Activated CD8-positive, alpha-beta T cell treated with anti-CD3 and anti-CD28 coated beads, Interleukin-2, amount 10 ng/mL, durations not matched to agents 7 days and 5 days (primary cell): ENCODE data around the gene UBE2L6. TPM values are rescaled to one million over a fixed set of nuclear protein-coding genes. Genes with fewer than 3 reads are reported as not detected.
A peak's percentile ranks its signal among the peaks of the same experiment; 100 is the strongest.

Experiments
- ATAC-seq: fragments of 150-1000 bp; cut with Tn5 transposase; one replicate; pipeline ENCODE4 v1.10.0; 2021; ENCODE audit warnings: moderate library complexity
- CTCF ChIA-PET: fragments of 350-600 bp; sonication (Branson Sonifier 250); formaldehyde crosslinking; loops from one replicate; lab custom pipeline; 2021; ENCODE audit warnings: antibody characterized with exemption; lab: Charles Lee
- POLR2A ChIA-PET: fragments of 350-600 bp; sonication (Branson Sonifier 250); formaldehyde crosslinking; loops from one replicate; lab custom pipeline; 2021; ENCODE audit warnings: antibody characterized with exemption; lab: Charles Lee
- DNase-seq: peaks from one replicate; pipeline ENCODE4 v3.0.0-alpha.2; 2020
- H3K27ac Mint-ChIP-seq: one replicate; pipeline ENCODE4 v1.8.0; 2021; ENCODE audit warnings: mild to moderate bottlenecking, mixed read lengths
- H3K27me3 Mint-ChIP-seq: one replicate; pipeline ENCODE4 v1.8.0; 2021; ENCODE audit warnings: low read depth, mixed read lengths
- H3K36me3 Mint-ChIP-seq: one replicate; pipeline ENCODE4 v1.8.0; 2021; ENCODE audit warnings: low read depth, mixed read lengths
- H3K4me1 Mint-ChIP-seq: one replicate; pipeline ENCODE4 v1.8.0; 2021; ENCODE audit warnings: low read depth, mixed read lengths
- H3K4me3 Mint-ChIP-seq: one replicate; pipeline ENCODE4 v1.8.0; 2021; ENCODE audit warnings: mild to moderate bottlenecking, mixed read lengths
- H3K9me3 Mint-ChIP-seq: one replicate; pipeline ENCODE4 v1.8.0; 2022; ENCODE audit warnings: mixed read lengths; ENCODE audit not compliant: insufficient read depth
- total RNA-seq, 2 experiments: library from RNA; stranded (reverse); gene quantifications; one replicate each; pipeline ENCODE4 v1.2.3, GENCODE V29; 2021

UBE2L6 gene
- total RNA-seq, 2 experiments from 2014 or later, result 222 to 232 TPM

DNA sequence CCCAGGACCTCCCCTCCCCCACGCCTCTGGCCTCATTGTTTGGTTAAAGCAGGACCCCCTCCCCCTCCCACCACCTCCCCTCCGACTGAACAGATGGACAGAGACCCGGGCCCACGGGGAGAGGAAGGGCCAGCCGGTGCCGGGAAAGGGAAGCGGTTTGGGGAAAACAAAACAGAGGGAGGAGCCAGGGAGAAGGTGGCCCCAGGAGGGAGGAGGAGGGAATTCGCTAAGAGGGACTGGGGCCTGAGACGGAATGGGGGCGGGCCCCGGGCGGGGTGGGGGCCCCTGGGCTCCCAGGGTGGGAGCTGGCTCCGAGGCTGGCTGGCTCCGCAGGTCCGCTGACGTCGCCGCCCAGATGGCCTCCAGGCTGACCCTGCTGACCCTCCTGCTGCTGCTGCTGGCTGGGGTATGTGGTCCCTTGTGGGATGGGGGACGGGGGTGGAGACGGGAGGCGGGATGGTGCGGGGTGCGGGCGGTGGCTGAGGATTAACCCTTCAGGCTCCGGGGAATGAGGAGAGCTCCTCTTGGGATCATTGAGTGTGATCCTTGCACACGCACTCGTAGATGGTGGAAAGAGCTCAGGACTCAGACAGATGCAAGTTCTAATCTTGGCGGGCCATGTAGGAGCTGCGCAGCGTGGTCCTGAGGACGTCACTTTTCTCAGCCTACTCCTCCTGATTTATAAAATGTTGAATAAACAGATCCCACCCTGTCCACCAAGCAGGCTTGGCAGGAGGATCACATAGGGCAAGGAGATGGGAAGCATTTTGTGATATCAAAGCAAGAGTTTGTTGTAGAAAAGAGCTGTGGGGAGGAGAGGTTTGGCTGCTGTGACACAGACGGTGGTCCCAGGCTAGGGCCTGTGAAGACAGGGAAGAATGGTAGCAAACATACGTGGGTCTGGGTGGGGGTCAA is 30.7 kb upstream of the UBE2L6 start:
- peaks cover 4% of the 10 kb centered on the region for H3K4me1 Mint-ChIP-seq
- H3K9me3 Mint-ChIP-seq, result no peaks in the 10 kb centered on the region
- DNase-seq (no peak), ATAC-seq (no peak)
- H3K36me3 Mint-ChIP-seq, result no peaks in the 10 kb centered on the region
- ChIA-PET POLR2A (no interaction called here), CTCF (interaction anchor here (0.6 kb wide), 1 partner anchor 29 kb away, joined by 3 read pairs; no protein-coding TSS in a partner anchor)
- no peak overlapping the region for H3K27ac Mint-ChIP-seq
- H3K4me3 Mint-ChIP-seq, result no peak overlapping the region
- H3K27me3 Mint-ChIP-seq, result peaks cover 39% of the 10 kb centered on the region

- Mint-ChIP-seq H3K36me3 (no peaks in the 10 kb centered on the region), H3K9me3 (no peaks in the 10 kb centered on the region), H3K4me3 (no peak within 1 kb of the TSS), H3K27me3 (peaks cover 39% of the 10 kb centered on the region), H3K27ac (no peak within 1 kb of the TSS), H3K4me1 (peaks cover 4% of the 10 kb centered on the region)
- CTCF ChIA-PET, result no interaction called here
- DNase-seq (no peak), ATAC-seq (no peak)
- POLR2A ChIA-PET, result no interaction called here
Measured at GRCh38 chr11:57597461-57597915, 30.0 kb upstream of the UBE2L6 start, which contains the start of gene SERPING1. Gene SERPING1 (plus strand): TSS chr11:57597685. CDS start chr11:57598271, 586 bp downstream.

DNA sequence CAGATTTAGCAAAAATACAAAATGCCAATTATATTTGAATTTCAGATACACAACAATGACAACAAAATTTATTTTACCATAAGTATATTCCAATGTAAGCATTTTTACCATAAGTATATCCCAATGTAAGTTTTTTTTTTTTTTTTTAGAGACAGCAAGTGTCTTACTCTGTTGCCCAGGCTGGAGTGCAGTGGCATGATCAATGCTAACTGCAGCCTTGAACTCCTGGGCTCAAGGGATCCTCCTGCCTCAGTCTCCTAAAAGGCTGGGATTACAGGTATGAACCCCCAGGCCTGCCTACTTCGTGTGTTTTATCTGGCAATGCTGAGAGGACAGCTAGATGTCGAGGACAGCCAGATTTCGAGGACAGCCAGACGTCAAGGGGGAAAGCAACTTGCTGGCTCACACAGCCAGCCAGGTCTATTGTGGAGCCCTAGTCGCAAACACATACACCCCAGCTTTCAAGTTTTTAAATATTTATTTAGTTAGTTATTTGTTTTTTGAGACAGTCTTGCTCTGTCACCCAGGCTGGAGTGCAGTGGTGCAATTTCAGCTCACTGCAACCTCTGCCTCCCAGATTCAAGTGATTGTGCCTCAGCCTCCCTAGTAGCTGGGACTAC is 28.9 kb upstream of the UBE2L6 start:
- peaks cover 39% of the 10 kb centered on the region for H3K27me3 Mint-ChIP-seq
- DNase-seq, result no peak
- no peak overlapping the region for H3K27ac Mint-ChIP-seq
- POLR2A ChIA-PET, result no interaction called here
- peaks cover 4% of the 10 kb centered on the region for H3K4me1 Mint-ChIP-seq
- no peaks in the 10 kb centered on the region for H3K36me3 Mint-ChIP-seq
- CTCF ChIA-PET, result interaction anchor here (1.5 to 2.5 kb wide), 2 partner anchors 28 to 44 kb away, joined by 5 to 6 read pairs; partner anchors contain the start of gene UBE2L6
- ATAC-seq, result no peak
- H3K9me3 Mint-ChIP-seq, result no peaks in the 10 kb centered on the region
- no peak overlapping the region for H3K4me3 Mint-ChIP-seq

- Mint-ChIP-seq H3K4me1 (peaks cover 10% of the 10 kb centered on the region), H3K36me3 (no peaks in the 10 kb centered on the region), H3K4me3 (no peak overlapping the region), H3K9me3 (no peaks in the 10 kb centered on the region), H3K27me3 (peaks cover 3% of the 10 kb centered on the region), H3K27ac (no peak overlapping the region)
- CTCF ChIA-PET, result no interaction called here
- no peak for DNase-seq
- ATAC-seq, result no peak
- POLR2A ChIA-PET, result no interaction called here
Measured at GRCh38 chr11:57588046-57588710, 20.7 kb upstream of the UBE2L6 start.

DNA sequence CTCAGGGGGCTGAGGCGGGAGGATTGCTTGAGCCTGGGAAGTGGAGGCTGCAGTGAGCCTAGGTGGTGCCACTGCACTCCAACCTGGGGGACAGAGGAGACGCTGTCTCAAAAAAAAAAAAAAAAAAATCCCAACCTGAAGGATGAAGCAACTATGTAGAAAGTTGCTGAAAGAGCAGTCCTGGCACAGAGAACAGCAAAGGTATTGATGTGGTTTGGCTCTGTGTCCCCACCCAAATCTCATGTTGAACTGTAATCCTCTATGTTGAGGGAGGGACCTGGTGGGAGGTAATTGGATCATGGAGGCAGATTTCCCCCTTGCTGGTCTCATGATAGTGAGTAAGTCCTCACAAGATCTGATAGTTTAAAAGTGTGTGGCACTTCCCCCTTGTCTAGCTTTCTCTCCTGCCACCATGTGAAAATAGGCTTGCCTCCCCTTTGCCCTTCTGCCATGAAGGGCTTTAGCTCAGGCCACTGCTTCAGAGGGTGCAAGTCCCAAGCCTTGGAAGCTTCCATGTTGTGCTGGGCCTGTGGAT is 19.3 kb upstream of the UBE2L6 start:
- Mint-ChIP-seq H3K36me3 (no peaks in the 10 kb centered on the region), H3K9me3 (no peaks in the 10 kb centered on the region), H3K4me1 (peaks cover 10% of the 10 kb centered on the region), H3K4me3 (no peak overlapping the region), H3K27me3 (peaks cover 3% of the 10 kb centered on the region), H3K27ac (no peak overlapping the region)
- ChIA-PET POLR2A (no interaction called here), CTCF (no interaction called here)
- no peak for ATAC-seq
- no peak for DNase-seq

DNA sequence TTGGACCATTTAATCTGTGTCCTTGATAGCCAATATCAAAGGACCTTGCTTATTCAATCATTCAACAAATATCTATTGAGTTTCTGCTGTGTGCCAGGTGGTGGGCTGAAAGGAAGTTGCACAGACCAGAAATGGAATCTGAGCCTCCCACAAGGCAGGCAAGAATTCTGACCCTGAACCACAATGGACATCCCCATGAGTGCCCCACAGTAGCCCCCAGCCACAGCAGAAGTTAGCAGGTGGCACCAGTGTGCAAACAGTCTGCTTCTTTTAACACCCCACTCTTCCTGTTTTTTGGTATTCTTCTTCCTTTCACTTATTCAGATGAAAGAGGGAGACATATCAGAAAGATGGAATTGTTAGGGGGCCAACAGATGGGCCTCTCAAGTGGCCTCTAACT is 17.8 kb upstream of the UBE2L6 start:
- Mint-ChIP-seq H3K27ac (no peak overlapping the region), H3K9me3 (no peaks in the 10 kb centered on the region), H3K4me1 (peaks cover 10% of the 10 kb centered on the region), H3K27me3 (no peaks in the 10 kb centered on the region), H3K36me3 (no peaks in the 10 kb centered on the region), H3K4me3 (no peak overlapping the region)
- POLR2A ChIA-PET, result interaction anchor here (0.6 kb wide), 1 partner anchor 258 kb away, joined by 3 read pairs; no protein-coding TSS in a partner anchor
- CTCF ChIA-PET, result no interaction called here
- ATAC-seq (no peak), DNase-seq (no peak)

DNA sequence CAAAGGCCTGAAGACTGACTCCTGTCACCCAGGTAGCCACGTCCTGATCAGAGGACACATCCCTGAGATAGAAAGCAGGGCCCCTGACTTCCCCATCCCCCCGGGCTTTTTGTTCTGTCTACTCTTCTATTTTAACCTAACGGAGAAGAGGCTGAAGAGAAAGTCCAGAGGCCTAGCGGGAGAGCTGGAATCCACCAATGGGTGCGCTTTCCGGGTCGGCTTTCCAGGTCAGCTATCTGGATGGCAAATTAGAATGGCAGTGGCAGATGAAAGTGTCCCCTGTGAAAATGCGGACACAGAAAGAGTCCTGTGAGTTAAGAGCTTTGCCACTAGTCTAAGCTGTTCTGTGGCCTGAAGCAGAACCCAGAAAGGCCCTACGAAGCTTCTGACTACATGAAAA is 16.9 kb upstream of the UBE2L6 start:
- ATAC-seq, result no peak
- Mint-ChIP-seq H3K27me3 (no peaks in the 10 kb centered on the region), H3K36me3 (no peaks in the 10 kb centered on the region), H3K9me3 (no peaks in the 10 kb centered on the region), H3K4me3 (no peak overlapping the region), H3K27ac (no peak overlapping the region), H3K4me1 (peaks cover 10% of the 10 kb centered on the region)
- DNase-seq, result no peak
- ChIA-PET POLR2A (no interaction called here), CTCF (interaction anchor here (0.7 kb wide), 1 partner anchor 60 kb away, joined by 3 read pairs; no protein-coding TSS in a partner anchor)

- Mint-ChIP-seq H3K36me3 (no peaks in the 10 kb centered on the region), H3K27me3 (peaks cover 11% of the 10 kb centered on the region), H3K9me3 (no peaks in the 10 kb centered on the region), H3K4me3 (no peak overlapping the region), H3K27ac (no peak overlapping the region), H3K4me1 (peaks cover 18% of the 10 kb centered on the region)
- ChIA-PET POLR2A (no interaction called here), CTCF (interaction anchor here (0.7 to 9.3 kb wide), 3 partner anchors 31 to 227 kb away, joined by 3 to 421 read pairs (median 4); no protein-coding TSS in a partner anchor)
- DNase-seq (no peak), ATAC-seq (no peak)
Measured at GRCh38 chr11:57574061-57574460, 6.6 kb upstream of the UBE2L6 start.

DNA sequence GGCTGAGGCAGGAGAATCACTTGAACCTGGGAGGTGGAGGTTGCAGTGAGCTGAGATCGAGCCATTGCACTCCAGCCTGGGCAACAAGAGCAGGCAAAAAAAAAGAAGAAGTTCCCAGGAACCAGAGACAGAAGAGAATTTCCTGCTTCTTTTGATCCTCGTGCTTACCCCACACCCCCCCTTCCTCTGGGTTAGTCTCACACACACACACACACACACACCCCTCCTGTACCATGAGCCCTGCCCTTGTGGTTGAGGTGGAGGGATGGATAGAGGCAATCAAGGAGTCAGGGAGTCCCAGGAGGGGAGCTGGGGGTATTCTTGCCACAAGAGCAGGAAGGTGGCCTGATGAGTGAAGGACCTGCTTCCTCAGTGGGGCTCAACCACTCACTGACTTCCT is 4.1 kb upstream of the UBE2L6 start:
- no peak for DNase-seq

DNA sequence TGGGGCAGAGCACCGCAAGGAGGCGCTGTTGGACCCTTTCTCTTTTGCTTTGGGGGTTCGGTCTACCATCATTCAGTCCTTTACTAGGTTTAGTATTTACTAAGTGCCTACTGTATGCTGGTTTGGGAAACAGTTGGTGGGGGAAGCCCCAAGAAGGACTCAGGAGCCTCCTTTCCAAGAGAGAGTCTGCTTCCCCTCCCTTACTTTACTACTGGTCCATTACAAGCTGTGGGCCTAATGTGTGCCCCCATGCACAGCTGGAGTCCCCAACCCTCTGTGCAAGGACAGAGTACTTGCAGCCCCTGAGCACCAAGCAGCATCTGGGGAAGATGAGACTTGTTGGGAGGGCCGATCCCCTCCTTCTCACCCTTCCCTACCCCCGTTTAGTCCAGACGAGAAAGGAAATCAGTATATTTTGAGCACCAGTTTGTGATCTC is 876 bp upstream of the UBE2L6 start:
- Mint-ChIP-seq H3K36me3 (peaks cover 33% of the 10 kb centered on the region), H3K4me3 (peak overlapping the region; percentile 97), H3K9me3 (no peaks in the 10 kb centered on the region), H3K4me1 (peaks cover 43% of the 10 kb centered on the region), H3K27ac (peak overlapping the region; percentile 93), H3K27me3 (no peaks in the 10 kb centered on the region)
- CTCF ChIA-PET, result interaction anchor here (0.6 to 9.3 kb wide), 28 partner anchors 9 to 232 kb away, joined by 3 to 421 read pairs (median 4); partner anchors contain the start of genes MED19, SELENOH, SLC43A1 and TIMM10
- POLR2A ChIA-PET, result interaction anchor here (1.2 to 2.6 kb wide), 9 partner anchors 35 to 173 kb away, joined by 3 to 34 read pairs (median 5); partner anchors contain the start of genes SELENOH and TIMM10
- peak; percentile 92 for DNase-seq
- peak; percentile 21 for ATAC-seq

More for the DNA sequence above, 4.1 kb upstream of the UBE2L6 start:
- POLR2A ChIA-PET, result interaction anchor here (1.0 kb wide), 1 partner anchor 70 kb away, joined by 4 read pairs; no protein-coding TSS in a partner anchor
- Mint-ChIP-seq H3K4me1 (peaks cover 25% of the 10 kb centered on the region), H3K36me3 (peaks cover 9% of the 10 kb centered on the region), H3K27ac (no peak overlapping the region), H3K9me3 (no peaks in the 10 kb centered on the region), H3K4me3 (no peak overlapping the region), H3K27me3 (peaks cover 6% of the 10 kb centered on the region)
- no peak for ATAC-seq
- CTCF ChIA-PET, result interaction anchor here (1.0 to 9.3 kb wide), 3 partner anchors 70 to 226 kb away, joined by 3 to 421 read pairs (median 4); no protein-coding TSS in a partner anchor
